DND-41 (cell line): Measurements from ENCODE around the gene RIN2.

Experiments
- CTCF ChIP-seq: IDR thresholded peaks from 2 replicates; pipeline ENCODE4 v1.5.1; 2012; ENCODE audit warnings: borderline replicate concordance, low read length, moderate library complexity, mild to moderate bottlenecking; ENCODE audit not compliant: poor library complexity, severe bottlenecking; ENCODE audit errors: extremely low read depth
- EZH2 ChIP-seq: IDR thresholded peaks from 3 replicates; pipeline ENCODE4 v1.6.1; 2012; ENCODE audit warnings: borderline replicate concordance, low read depth, mild to moderate bottlenecking, moderate library complexity, low read length, inconsistent platforms; ENCODE audit not compliant: severe bottlenecking

- TF ChIP-seq CTCF = no peak
- no peak for TF ChIP-seq EZH2
Measured at GRCh38 chr20:19737025-19737424, 21.0 kb upstream of the RIN2 start.
